Activated T-cell treated with anti-CD3 and anti-CD28 coated beads for 48 hours (primary cell): ENCODE measurements around the gene PICALM.

Experiments used
- DNase-seq: peaks from one replicate; pipeline ENCODE4 v3.0.0-alpha.2; 2020; ENCODE audit warnings: low read depth

The PICALM gene

DNA sequence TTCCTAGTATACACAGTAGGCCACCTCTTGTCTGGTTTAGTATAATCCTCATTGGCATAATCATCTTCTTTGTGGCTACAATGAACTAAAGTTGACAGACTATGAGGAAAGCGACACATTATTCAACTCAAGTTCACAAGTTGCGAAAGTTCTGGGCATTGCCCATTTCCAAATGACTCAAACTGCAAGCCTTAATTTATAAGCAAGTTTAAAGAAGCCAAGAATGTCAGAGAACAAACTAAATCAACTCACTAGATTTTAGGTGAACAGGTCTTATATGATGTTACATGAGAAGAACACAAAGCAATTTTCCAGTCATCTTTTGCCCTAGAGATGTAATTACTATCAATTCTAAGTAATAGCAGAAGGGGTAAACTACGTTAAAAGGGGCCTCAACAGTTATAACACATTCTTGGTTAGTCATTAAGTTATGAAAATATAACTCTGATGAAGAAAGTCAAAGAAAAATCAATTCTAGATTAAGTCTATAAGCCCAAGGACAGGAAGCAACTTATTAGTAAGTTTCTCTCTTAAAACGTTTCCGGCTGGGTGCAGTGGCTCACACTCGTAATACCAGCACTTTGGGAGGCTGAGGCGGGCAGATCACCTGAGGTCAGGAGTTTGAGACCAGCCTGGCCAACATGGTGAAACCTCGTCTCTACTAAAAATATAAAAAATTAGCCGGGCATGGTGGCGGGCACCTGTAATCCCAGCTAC lies 21.5 kb downstream of the PICALM start:
- peak; percentile 34 for DNase-seq

DNA sequence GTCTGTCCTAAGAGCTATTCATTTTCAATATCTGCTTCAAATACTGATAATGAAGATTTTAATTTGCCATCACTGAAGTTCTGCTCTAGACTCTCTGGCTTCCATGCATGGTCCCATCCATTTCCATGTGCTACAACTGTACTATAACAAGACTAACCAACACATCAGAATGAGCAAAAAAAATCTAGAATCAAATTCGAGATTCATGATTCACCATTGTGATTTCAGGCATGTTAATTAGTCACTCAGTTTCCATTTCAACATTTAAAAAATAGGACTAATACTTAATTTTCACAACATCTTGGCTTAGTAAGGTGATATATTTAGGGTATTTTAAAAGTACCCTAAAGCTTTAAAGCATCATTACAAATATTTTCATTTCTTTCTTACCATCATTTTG lies 22.8 kb downstream of the PICALM start:
- no peak for DNase-seq

DNA sequence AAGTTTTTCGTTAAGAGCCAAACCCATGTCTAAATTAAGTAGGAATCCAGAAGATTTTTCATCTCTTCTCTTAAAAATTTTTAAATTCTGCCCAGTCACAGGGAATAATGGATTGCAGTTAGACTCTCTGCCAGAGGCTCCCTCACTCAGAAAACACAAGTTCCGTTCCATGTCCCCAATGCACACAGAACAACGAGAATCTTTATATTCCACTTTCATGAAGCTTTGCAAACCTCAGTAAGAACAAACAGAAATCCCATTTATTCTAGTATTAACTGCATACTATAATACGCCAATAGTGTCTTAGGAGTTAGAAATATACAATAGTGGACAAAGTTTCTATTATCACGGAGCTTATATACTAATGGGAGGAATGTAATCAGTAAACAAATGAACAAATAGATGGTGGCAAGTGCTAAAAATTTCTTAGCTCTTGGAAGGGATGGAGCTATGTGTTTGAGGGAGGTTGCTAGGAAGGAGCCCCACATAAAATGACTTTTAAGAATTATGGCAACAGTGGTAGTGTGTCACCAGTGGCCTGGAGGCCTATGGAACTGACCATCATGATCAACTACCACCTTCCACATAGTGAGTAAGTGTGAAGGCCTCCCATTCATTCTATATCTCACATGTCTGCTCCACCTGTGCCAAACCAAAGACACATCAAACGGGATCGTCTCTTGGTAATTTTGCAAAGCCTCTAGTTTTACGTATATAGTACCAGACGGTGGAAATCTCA lies 24.9 kb downstream of the PICALM start:
- DNase-seq, result no peak

DNA sequence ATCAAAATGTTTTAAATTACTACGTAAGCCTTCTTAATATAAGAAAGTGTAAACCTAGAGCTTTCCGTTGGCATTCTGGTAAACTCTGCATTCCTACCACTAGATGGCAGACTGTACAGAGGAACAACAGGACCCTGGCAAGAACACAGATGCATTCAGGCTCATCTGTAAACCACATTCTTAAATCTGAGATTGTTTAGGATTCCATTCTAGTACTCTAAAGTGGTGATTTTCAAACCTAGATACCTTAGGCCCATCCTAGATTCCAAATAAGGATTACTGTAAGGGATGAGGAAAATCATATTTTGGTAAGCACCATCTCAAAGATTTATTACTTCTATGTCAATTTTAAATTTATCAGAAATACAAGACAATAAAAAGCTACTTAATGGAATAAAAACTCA lies 26.9 kb downstream of the PICALM start:
- DNase-seq, result no peak

DNA sequence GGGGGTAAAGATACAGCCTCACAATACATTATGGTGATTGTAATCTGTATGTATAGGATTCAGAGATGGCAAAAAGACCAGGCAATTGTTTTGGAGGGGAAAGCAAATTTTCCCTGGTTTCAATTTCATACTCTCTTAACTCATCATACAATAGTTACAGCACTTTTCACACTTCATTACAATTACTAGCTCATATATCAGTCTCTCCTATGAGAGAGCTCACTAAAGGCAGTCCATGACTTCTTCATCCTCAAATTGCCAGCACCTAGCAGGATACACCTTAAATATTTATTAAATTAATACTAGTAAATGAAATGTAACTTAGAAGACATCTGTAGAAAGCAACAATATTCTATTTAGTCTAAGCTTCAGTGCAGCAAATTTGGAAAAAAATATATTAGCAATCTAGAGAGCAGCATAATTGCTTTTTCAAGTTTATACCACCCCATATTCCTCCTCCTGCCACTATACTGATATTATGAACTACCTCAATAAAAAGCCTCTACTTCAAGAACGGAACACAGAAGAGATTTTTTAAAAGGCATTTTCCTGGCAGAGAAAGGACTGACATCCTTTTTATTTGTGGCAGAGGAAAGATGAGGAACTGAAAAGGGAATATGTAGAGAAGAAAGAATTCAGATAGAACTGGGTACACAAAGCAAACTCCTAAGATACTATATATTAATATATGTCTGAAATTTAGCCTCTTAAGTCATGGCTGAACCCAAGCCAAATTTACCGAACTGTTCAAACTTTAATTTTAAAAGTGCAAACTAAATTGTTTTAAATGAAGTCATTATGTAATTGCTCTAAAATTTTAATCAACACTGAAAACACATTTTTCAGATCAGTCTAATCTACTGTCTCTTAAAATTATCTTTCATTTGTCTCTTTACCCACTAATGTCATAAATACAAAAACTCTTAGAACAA lies 27.7 kb downstream of the PICALM start:
- no peak for DNase-seq

DNA sequence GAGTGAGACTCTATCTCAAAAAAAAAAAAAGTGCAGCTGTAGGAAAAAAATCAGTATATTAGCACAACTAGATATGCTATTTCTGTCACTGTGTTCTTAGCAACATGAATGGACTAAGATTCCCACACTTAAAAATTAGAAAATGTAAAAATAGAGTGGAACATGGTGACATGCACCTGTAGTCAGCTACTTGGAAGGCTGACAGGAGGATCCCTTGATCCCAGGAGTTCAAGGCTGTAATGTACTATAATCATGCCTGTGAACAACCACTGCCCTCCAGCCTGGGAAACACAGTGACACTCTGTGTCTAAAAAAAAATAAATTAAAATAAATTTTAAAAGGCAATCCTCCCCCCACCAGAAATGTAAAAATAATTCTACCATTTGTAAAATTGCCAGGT lies 29.8 kb downstream of the PICALM start:
- no peak for DNase-seq

DNA sequence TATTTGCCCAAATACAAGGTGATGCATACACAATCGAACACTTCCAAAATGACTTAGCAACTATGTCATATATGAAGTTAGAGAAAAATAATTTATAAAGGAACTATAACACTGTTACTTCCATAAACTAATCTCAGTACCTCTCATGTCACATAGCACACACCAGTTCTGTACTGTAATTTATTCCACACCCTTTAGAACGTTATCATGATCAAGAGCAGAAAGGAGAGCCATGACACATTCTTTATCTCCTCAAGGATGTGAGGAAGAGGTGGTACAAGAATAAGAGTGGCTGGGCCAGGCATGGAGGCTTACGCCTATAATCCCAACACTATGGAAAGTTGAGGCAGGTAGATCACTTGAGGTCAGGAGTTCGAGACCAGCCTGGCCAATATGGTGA lies 31.1 kb downstream of the PICALM start:
- DNase-seq, result no peak

DNA sequence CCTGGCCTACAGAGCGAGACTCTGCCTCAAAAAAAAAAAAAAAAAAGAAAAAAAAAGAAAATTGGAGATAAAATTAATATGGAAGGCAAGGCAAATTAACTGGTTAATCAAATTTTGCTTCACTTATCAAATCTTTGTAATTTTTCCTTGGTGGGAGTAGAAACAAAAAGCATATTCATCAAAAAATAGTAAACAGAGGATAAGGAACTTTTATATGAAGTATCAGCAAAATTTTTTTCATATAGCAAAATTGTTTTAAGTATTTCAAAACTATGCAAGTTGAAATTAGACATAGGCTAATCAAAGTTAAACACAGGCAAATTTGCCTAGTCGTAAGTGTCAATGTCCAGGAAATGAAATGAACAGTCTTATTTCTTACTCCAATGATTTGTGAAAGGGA lies 33.0 kb downstream of the PICALM start:
- DNase-seq, result no peak

DNA sequence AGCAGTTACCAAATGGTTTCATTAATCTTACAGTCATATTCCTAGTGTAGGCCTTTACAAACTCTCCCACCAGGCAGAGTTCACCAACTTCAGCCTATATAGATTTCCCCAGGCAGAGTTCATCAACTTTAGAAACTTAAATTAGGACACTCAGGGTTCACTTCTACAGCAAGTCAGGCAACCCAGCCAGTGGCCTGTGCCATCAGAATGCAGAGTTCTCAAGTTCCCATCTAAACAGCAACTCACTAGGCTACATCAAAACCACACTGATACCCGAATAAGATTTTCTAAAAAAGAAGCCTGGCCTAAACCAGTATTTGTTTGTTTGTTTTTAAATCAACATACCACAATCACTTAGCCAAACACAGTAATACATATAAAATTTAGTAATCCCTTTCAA lies 33.7 kb downstream of the PICALM start:
- DNase-seq, result no peak

DNA sequence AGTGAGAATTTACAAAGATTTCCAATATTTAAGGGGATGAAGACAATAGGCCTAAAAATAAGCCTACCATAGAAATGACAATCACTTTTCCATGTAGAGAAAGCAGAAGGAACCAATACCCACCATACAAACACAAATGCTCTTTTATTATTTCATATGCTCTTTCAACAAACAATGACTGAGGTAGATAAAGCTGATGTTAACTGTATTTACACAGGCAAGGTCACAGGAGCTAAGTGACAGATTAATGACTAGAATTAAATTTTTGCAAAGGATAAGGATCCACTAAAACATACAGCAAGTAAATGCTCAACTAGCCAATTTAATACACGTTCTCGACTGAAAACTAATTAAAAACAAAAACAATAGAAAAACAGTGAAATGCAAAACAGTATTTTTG lies 34.2 kb downstream of the PICALM start:
- no peak for DNase-seq

DNA sequence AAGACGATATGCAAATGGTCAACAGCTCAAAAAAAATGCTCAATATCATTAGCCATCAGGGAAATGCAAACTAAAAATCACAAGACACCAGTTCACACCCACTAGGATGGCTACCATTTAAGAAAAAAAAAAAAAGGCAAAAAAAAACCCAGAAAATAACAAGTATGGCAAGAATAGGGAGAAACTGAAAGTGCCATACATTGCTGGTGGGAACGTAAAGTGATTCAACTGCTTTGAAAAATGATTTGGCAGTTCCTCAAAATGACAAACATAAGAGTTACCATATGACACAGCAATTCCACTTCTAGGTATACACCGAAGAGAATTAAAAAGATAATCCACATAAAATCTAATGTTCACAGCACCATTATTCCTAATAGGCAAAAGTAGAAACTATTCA lies 47.5 kb downstream of the PICALM start:
- no peak for DNase-seq

DNA sequence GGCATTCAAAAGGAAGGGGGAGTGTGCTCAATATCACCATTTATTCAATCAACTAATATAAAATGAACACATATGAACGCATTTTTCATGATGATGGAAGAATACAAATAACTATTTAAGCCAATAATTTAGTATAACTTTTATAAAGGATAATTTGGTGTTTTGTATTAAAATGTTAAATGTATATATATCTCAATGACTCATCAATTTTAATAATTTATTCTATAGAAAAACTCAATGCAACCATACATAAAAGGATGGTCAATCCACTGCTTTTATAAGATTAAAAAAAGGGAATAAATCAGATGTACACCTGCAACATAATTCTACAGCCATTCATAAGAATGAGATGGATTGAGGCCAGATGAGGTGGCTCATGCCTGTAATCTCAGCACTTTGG lies 50.6 kb downstream of the PICALM start:
- no peak for DNase-seq

DNA sequence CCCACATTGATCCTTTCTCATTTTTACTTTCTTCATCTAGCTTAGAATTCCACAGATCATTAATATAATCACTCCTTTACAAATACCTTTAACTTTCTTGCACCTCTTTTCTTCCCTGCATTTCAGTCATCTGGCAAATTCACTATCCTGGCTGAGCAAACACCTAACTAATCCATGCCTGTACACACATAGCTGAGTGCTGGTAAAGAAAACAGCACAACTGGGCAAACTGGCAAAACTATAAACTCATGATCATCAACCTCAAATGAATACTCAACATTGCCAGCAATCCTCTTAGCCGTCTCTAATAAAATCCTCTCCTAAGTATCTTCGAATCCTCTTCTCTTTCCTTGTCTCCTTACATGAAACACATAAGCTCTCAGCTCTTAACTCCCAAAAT lies 52.4 kb downstream of the PICALM start:
- no peak for DNase-seq

DNA sequence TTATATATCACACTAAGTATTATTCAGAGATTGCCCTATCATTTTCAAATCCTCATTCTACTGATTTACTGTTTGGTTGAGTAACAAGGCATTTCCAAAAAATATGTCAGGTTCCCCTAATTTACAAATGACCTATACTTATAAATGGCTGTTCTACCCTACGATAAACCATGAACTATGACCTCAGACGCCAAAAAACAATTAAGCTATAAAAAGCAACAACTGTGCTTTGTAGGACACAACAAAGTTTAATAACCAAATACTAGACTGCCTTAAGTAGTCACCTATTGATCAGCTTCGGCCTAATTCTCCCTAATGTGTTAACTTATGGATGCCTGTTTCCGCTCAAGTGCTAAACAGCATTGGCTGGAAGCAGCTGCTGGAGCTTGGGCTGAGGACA lies 53.2 kb downstream of the PICALM start:
- DNase-seq, result no peak

DNA sequence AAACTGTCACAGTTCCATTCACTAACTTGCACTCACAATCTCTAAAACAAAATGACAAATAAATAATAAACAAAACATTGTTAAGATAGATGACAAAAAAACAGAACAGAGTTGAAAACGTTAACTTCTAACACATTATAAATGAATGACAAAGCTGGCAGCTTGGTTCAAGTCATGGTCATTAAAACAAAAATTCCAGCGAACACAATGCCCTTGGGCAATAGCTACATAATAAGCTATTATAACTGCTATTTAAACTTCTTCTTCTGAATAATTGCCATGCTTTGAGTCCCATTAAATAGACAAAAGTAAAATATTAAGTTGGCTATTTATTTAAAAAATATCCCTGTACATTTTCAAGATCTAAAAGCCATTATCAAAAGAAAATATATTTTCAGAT lies 54.7 kb downstream of the PICALM start:
- DNase-seq, result no peak

DNA sequence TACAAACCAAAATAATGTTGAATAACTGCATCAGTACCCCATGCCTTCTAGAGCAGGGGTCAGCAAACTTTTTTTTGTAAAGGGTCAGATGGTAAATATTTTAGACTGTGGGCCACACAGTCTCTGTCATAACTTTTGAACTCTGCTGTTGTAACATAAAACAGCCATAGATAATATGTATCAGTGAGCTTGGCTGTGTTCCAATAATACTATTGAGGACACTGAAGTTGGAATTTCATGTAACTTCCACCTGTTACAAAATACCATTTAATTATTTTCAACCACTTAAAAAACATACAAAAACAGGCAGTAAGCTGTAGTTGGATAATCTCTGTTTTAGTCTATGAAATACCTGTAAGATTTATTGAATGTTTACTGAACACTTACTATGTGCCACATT lies 55.2 kb downstream of the PICALM start:
- DNase-seq, result no peak

DNA sequence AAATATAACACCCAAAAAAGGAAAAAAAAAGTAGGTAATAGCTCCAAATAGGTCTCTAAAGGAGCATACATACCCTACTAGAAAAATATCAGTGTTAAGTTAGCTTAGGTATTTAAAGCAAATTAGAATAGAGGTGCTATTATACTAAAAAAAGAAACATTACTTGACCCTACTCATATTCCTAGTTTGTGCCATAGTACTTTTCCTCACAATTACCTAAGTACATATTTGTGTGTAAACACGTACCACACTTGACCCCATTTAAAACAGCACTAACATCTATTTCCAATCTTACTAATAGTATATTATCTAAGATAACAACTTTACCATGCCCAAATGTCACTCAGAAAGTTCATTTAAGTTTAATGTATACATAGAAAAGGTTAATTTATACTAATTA lies 57.7 kb downstream of the PICALM start:
- no peak for DNase-seq

DNA sequence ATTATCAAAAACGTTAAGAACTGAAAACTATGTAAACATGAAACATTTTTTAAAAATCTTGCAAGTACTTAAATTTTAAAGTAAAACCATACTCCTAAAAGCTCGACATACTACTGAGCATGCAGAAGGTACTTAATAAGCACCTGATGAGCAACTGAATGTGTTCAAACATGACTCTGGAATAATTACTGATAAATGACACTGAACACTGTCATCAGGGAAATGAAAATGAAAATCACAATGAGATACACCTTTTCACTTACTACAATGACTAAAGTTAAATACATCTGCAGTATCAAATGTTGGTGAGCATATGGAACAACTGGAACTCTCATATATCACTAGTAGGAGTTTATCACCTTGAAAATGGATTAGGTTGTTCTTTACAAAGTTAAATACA lies 65.2 kb downstream of the PICALM start:
- no peak for DNase-seq

DNA sequence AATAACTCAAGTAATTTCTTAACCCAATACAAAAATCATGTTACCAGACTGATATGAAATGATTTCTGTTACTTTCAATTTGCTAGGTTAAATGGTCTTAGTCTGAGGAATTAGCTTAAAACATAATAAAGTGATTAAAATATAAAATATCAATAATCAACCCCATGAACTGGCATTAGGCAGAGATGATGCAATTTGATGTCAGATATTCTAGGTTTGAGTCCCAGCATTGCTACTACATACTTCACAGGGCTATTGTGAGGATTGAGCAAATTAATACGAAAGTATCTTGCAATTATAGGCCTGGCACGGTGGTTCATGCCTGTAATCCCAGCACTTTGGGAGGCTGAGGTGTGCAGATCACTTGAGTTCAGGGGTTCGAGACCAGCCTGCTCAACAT lies 66.5 kb downstream of the PICALM start:
- DNase-seq, result no peak

DNA sequence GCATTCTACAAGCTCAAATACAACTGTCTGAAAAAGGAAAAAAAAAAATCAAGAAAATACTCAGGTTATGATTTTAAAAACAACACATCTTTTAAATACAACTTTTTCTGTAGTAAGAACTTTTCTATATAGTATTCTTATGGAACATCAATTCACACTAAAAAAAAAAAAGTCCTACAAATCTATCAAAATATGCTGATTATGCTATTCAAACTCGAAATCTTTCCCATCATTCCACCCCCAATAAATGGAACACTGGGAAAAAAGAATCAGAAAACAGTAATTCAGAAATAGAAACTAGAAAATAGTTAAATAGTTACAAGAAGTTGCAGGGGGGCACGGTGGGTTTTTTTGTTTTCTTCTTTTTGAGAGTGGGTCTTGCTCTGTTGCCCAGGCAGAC lies 77.4 kb downstream of the PICALM start:
- DNase-seq, result no peak

DNA sequence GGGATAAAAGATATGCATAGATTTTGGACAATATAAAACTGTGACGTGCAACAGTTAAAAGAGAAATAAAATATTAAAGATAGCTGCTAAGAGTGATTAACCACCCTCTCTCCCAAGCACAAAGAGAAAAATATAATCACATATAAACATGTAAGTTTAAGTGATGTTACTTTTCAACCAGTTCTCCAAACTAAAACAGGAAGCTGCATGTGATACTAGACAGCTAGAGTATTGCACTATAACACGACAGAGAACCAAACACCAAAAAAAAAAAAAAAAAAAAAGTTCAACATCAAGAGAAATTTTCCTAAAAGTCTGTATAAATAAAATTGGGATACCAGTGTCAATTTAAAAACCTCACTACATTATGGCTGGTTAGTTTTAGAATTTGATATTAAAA lies 79.1 kb downstream of the PICALM start:
- no peak for DNase-seq

DNA sequence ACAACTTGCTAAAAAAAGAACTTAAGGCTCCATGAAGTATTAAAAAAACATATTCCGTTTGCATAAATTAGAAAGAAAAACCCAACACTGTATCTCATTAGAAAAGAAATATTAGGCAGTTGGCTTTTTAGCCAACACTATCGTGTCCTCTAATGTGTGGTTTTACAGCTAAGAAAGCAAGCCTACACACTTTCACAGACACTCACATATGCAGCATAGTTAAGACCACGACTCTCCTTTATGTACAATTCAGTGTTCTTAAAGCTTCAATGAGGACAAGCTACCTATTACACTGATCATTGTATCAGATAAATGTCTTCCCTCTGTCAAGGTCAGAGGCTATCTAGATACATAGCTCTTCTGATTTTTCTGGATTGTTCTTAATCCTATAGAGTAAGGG lies 80.1 kb downstream of the PICALM start:
- no peak for DNase-seq

DNA sequence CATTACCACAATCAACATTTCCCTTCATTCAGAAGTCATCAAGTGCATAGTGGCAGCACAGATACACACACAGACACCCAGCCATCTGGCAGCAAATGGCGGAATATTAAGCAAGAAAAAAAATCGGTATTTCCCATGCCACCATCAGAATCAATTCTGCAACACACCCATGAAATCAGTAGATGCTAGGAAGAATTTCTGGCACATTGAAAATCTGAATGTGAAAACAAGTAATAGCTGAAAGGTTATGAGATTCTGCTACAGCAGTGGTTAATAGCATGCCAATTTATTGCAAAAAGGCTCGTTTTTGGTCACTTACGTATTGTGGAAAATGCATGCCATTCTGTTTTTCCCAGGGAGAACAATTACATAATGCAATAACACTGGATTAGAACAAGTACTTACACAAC lies 91.1 kb downstream of the PICALM start:
- no peak for DNase-seq
